ENCODE measurements around the gene STEAP4. TPM values are rescaled to one million over a fixed set of nuclear protein-coding genes. Genes with fewer than 3 reads are reported as not detected.
"Not testable (repeated sequence)": the region's sequence is repeated elsewhere in the genome, so short reads cannot be mapped to it uniquely, and the experiment has no call there.

Gene STEAP4
- total RNA-seq, 1 donor from 2014 or later: not detected

DNA sequence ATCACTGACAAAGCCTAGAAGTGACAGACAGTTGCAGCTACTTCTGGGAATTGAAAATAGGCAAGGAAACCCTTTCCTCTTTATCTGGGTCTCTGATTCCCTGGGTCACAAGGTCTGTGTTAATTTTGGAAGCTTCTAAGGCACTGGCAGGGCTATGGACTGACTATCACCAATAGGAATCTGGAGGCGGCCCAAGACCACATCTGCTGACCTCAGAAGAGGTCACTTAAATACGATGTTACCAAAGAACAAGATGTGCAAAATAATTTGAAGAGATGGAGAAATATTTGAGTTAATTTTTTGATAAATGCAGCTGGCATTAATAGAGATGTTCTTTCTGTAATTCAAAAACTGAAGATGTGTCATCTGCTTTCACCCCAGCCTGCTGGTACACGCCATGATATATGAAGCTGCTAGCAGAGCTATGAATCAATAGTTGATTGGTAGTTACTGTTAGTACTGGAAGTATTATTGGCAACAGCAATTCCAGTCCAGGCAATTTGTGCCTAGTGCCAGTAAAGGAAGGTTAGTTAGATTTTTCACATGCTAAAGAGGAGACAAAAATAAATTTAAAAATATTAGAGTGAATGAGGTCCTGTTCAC is 5.5 kb upstream of the STEAP4 start:
- no peak for DNase-seq (ENCODE audit: low read depth in 2 of 2)

DNA sequence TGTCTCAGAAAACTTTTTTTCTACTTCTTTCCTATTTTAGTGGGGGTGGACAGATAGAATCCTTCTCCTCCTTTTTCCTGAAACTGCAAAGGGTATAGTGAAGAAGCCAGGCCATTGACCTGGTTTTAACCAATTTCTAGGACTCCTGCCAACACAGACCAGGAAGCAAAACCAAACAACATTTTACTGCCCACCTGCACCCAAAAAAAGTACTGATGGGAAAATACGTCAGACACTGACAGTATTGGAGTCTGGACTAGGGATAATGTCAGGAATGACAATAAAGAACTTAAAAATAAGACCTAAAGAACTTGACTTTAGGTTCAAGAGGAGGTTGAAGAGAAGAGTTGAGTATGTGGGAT is 5.0 kb upstream of the STEAP4 start:
- DNase-seq (ENCODE audit: low read depth in 2 of 2): no peak

- no peak for DNase-seq (ENCODE audit: low read depth in 2 of 2)
These were observed 4.4 kb upstream of the STEAP4 start for GRCh38 chr7:88310956-88311674.

GRCh38 chr7:88309819-88310218 is 3.1 kb upstream of the STEAP4 start:
- DNase-seq (ENCODE audit: low read depth in 2 of 2): no peak

DNA sequence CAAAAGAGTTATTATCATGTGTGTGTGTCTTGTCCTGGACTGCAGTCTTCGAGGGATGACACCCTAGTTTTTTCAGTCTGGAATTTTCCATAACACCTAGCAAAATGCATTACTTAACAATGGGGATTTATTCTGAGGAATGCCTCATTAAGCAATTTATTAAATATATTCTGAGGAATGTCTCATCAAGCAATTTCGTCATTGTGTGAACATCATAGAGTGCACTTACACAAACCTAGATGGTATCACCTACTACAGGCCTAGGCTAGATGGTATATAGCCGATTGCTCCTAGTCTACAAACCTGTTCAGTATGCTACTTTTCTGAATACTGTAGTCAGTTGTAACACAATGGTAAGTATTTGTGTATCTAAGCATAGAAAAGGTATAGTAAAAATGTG is 1.1 kb upstream of the STEAP4 start:
- DNase-seq (ENCODE audit: low read depth in 2 of 2): no peak

GRCh38 chr7:88307412-88307811 is 718 bp upstream of the STEAP4 start:
- no peak for DNase-seq (ENCODE audit: low read depth in 2 of 2)

DNA sequence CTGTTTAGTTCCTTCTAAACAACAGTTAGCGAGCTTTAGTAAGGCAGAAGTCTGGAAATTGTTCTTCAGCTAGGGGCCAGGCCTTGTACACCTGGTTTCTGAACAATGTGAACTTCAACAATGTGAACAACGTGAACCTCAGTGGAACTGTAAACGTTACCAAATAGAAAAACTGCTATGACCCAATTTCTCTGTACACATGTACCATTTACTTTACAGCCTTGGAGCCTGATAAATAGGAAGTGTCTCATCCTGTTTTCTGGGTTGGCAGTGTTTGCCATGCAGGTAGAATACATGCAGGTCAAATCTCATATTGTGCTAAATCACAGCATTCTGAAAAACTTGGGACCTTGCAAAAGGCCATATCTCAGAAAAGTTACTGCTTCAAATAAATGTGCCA is 1.6 kb downstream of the STEAP4 start:
- no peak for DNase-seq (ENCODE audit: low read depth in 2 of 2)

DNA sequence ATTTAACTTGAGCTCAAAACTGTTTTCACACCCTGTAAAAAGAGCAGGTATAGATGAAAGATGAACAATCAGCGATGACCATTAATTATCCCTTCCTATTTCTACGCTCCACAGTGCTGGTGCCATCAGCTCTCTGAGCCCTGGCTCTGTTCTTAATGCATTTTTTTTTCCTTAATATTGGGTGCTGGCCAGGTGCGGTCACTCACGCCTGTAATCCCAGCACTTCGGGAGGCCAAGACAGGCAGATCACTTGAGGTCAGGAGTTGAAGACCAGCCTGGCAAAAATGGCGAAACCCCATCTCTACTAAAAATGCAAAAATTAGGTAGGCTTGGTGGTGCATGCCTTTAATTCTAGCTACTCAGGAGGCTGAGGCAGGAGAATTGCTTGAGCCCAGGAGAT is 4.2 kb downstream of the STEAP4 start:
- DNase-seq (ENCODE audit: low read depth in 2 of 2): no peak

- no peak for DNase-seq (ENCODE audit: low read depth in 2 of 2)
These were observed 4.8 kb downstream of the STEAP4 start for GRCh38 chr7:88301924-88302323.

GRCh38 chr7:88300401-88300945 is 6.2 kb downstream of the STEAP4 start:
- no peak for DNase-seq (ENCODE audit: low read depth in 2 of 2)

DNA sequence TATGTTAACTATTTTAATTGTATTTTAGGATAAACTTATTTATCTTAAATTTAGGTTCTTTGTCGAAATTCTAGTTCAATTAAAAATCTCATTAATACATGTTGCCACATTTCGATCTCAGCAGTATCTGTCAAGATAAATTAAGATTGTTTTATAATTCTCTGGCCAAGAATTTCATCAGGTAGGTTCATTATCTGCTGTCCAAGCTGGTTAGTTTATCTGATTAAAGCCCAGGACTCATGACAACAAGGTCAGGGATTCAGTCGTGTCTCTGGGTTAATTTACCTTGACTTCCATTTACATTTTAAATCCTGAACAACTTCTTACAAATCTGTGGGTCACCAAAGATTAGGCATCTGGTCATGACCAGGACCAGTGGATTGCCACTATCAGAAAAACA is 7.6 kb downstream of the STEAP4 start:
- no peak for DNase-seq (ENCODE audit: low read depth in 2 of 2)

DNA sequence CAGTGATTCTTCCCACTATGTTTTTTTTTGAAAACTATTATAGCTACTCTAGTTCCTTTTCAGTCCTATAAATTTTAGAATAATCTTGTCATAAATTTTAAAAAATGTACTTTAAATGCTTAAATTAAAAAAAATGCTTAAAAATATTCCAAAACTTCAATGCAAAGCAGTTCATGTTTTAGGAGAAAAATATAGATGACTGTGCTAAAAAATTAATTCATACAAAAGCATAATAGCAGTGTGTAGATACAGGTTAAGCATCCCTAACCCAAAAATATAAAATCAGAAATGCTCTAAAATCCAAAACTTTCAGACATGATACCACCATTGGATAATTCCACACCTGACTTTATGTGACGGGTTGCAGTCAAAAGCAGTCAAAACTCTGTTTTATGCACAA is 12.8 kb downstream of the STEAP4 start:
- no peak for DNase-seq (ENCODE audit: low read depth in 2 of 2)

- no peak for DNase-seq (ENCODE audit: low read depth in 2 of 2)
These were observed 15.1 kb downstream of the STEAP4 start for GRCh38 chr7:88291398-88292173.

DNA sequence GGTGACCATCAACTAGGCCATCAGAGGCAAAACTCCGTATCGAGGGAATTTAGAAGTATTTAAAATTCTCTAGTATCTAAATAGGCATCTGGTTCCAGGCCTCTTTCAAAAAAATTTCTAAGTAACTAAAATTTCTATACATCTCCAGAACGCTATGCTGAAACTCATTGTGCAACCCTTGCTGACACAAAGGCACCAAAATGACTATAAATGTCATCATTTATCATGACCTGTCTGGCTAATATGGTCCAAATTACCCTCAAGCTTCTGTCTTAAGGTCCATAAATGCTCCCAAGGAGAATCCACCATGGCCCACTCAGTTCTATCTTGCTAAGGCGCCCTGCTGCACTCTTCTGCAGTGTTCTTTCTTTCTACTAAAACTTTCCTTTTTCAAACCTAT is 16.2 kb downstream of the STEAP4 start:
- DNase-seq (ENCODE audit: low read depth in 2 of 2): no peak

GRCh38 chr7:88289564-88290025 is 17.1 kb downstream of the STEAP4 start:
- DNase-seq (ENCODE audit: low read depth in 2 of 2): no peak

DNA sequence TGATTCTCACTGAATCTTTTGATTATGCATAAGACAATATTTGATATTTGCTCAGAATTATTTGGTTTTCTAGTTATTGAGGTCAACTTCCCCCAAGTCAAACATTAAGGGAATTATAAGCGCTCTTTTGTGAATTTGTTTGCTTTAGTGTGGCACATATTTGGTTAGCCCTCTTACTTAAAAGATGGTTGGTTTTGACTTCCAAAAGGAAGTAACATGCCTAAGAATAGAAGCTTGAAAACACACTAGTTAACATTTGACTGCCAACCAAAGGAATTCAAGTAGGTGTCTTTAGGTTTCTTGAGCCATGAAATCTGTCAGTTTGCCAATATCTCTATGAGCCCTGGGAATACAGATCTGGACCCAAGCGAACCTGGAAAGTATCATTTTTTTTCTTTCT is 24.9 kb downstream of the STEAP4 start:
- no peak for DNase-seq (ENCODE audit: low read depth in 2 of 2)

DNA sequence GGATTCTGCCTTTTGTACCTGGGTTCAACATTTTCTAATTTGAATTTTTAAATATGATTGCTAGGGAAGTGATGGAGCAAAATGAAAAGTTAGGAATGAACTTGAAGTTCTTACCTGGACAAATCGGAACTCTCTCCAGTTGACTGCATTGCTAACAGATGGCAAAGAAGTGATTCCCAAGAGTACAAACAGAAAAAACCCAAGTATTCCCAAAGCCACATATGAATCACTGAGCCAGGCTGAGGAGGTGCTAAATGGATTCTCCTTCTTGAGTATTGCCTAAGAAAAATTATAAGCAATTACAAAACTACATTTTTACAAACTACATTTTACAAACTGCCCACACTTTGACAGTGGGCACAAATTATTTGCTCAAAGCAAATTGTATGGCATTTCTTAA is 25.9 kb downstream of the STEAP4 start:
- DNase-seq (ENCODE audit: low read depth in 2 of 2): no peak

GRCh38 chr7:88279323-88279722 is 27.4 kb downstream of the STEAP4 start:
- no peak for DNase-seq (ENCODE audit: low read depth in 2 of 2)

DNA sequence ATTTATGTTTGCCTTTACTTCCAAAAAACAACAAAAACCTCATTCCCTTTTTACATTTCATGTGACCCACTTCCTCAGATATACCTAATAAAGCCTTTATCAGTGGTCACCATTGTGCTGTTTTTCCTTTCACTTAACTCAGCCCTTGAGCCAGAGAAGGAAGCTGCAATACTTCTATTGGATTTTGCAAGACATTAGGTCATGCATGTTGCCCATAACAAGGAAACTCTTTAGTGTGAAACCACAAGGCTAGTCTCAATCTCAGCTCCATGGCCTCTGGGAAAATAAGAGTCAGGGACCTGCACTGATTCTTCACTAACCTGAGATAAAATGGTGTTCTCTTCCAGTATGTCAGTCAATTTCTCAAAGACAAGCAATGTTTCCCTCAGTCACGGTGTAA is 27.8 kb downstream of the STEAP4 start:
- no peak for DNase-seq (ENCODE audit: low read depth in 2 of 2)

DNA sequence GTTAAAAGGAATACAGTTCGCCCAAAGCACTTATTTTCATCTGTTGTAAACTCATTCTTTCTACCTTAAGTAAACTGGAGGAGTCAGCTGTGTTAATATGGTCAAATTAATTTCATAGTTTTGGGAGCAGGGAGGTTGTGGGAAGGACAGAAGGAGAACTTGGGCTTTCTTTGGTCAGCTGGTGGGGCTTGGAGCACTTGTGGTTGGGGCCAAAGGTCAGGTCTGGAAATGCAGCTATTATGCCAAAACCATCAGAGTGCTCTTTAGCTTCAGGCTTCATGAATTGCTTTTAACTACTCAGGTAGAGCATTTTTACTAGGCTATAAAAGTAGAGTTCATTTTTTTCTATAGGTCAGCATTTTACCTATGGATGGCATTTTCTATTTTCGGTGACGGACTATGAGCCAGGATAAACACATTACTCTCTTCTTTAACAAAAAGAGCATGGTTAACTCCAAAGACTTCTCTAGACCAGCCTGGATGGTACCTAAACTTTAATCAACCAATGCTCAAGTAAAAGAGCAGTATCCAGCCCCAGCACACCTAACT is 30.0 kb downstream of the STEAP4 start:
- DNase-seq (ENCODE audit: low read depth in 2 of 2): no peak

GRCh38 chr7:88274856-88275255 is 31.8 kb downstream of the STEAP4 start:
- not testable (repeated sequence) for DNase-seq (ENCODE audit: low read depth in 2 of 2)

DNA sequence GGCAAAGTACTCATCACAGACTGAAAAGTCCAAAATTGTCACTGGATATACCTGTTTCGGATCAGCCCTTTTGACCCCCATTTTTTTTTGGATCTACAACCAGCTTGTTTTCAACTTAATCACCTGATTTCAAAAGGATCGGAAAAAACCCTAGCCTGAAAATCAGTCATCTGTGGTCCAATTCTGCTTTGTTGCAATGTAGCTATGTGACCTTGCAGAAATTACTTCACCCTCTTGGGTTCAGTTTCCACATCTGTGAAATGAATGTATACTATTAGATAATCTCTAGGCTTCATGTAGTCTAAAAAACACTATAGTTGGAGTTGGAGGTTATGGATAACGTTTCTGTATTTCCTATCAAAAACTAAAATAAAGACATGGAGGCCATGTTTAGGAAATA is 37.1 kb downstream of the STEAP4 start:
- DNase-seq (ENCODE audit: low read depth in 2 of 2): no peak

All from lung microvascular endothelial cell (primary cell).